GM23338 (cell line): Measurements from ENCODE around the gene CHSY1. TPM values are rescaled to one million over a fixed set of nuclear protein-coding genes. Genes with fewer than 3 reads are reported as not detected.

Source experiments
- ATAC-seq: fragments of 200-7000 bp; cut with Tn5 transposase; 3 replicates; pipeline ENCODE4 v1.9.1; 2020
- DNase-seq: peaks from one replicate; pipeline ENCODE4 v3.0.0-alpha.2; 2015; ENCODE audit warnings: low spot score
- H2AFZ ChIP-seq: fragments of 200-600 bp; sonication (generic); 2 replicates; pipeline ENCODE4 v1.8.0; 2016; ENCODE audit warnings: antibody characterized with exemption, mild to moderate bottlenecking, moderate library complexity
- H3F3A ChIP-seq: fragments of 200-600 bp; sonication (generic); replicated peaks from 2 replicates; pipeline ENCODE4 v1.8.0; 2017; ENCODE audit warnings: antibody characterized with exemption, mixed run types, low read depth
- H3K27ac ChIP-seq: fragments of 200-600 bp; sonication (generic); 2 replicates; pipeline ENCODE4 v1.6.1; 2016; ENCODE audit warnings: low read depth
- H3K27me3 ChIP-seq: fragments of 200-600 bp; sonication (generic); 2 replicates; pipeline ENCODE4 v1.8.0; 2016; ENCODE audit warnings: mild to moderate bottlenecking, mixed run types, moderate library complexity; ENCODE audit not compliant: insufficient read depth
- H3K36me3 ChIP-seq: fragments of 200-600 bp; sonication (generic); 2 replicates; pipeline ENCODE4 v1.8.0; 2016; ENCODE audit warnings: mild to moderate bottlenecking; ENCODE audit not compliant: insufficient read depth
- H3K4me1 ChIP-seq: fragments of 200-600 bp; sonication (generic); 2 replicates; pipeline ENCODE4 v1.8.0; 2016; ENCODE audit warnings: mild to moderate bottlenecking, moderate library complexity; ENCODE audit not compliant: insufficient read depth
- H3K4me2 ChIP-seq: fragments of 200-600 bp; sonication (generic); 2 replicates; pipeline ENCODE4 v1.7.1; 2017; ENCODE audit warnings: mixed run types
- H3K4me3 ChIP-seq: fragments of 200-600 bp; sonication (generic); 2 replicates; pipeline ENCODE4 v1.6.1; 2016; ENCODE audit warnings: mixed run types
- H3K79me2 ChIP-seq: fragments of 200-600 bp; sonication (generic); replicated peaks from 2 replicates; pipeline ENCODE4 v1.8.0; 2017; ENCODE audit warnings: mild to moderate bottlenecking; ENCODE audit not compliant: insufficient read depth
- H3K9me2 ChIP-seq: fragments of 200-600 bp; sonication (generic); 2 replicates; pipeline ENCODE4 v1.8.0; 2017; ENCODE audit not compliant: insufficient read depth
- H4K20me1 ChIP-seq: fragments of 200-600 bp; sonication (generic); replicated peaks from 2 replicates; pipeline ENCODE4 v1.8.0; 2017; ENCODE audit warnings: mild to moderate bottlenecking; ENCODE audit not compliant: insufficient read depth
- H3K27ac Mint-ChIP-seq: 2 replicates; pipeline ENCODE4 v1.8.0; 2020; ENCODE audit warnings: inconsistent platforms, mild to moderate bottlenecking, moderate library complexity, mixed read lengths
- H3K27me3 Mint-ChIP-seq: 3 replicates; pipeline ENCODE4 v1.8.0; 2022; ENCODE audit warnings: low read depth, mild to moderate bottlenecking, moderate library complexity, mixed read lengths, inconsistent platforms; ENCODE audit not compliant: insufficient read depth, poor library complexity
- H3K36me3 Mint-ChIP-seq: 3 replicates; pipeline ENCODE4 v1.8.0; 2021; ENCODE audit warnings: low read depth, mild to moderate bottlenecking, inconsistent platforms, moderate library complexity, mixed read lengths
- H3K4me1 Mint-ChIP-seq: 3 replicates; pipeline ENCODE4 v1.8.0; 2020; ENCODE audit warnings: mild to moderate bottlenecking, inconsistent platforms, mixed read lengths
- H3K4me3 Mint-ChIP-seq: 3 replicates; pipeline ENCODE4 v1.8.0; 2021; ENCODE audit warnings: moderate library complexity, mild to moderate bottlenecking, inconsistent platforms, mixed read lengths
- H3K9me3 Mint-ChIP-seq: 3 replicates; pipeline ENCODE4 v1.8.0; 2020; ENCODE audit warnings: moderate library complexity, mild to moderate bottlenecking, inconsistent platforms, mixed read lengths
- EZH2phosphoT487 ChIP-seq: fragments of 200-600 bp; sonication (generic); IDR thresholded peaks from one replicate; pipeline ENCODE4 v1.8.1; 2018; ENCODE audit warnings: antibody characterized with exemption; ENCODE audit not compliant: unreplicated experiment
- STAT1 ChIP-seq: IDR thresholded peaks from one replicate; pipeline ENCODE4 v1.6.1; 2016; ENCODE audit warnings: antibody characterized with exemption; ENCODE audit not compliant: unreplicated experiment
- ZNF462 ChIP-seq: fragments of 250-450 bp; sonication (Bioruptor Pico); IDR thresholded peaks from 2 replicates; pipeline ENCODE4 v1.5.0; 2020; ENCODE audit warnings: mild to moderate bottlenecking, moderate library complexity
- polyA plus RNA-seq: library from polyadenylated mRNA; unstranded; fragments of >200 nt; fragmentation: Nextera tagmentation; extraction: Ambion mirVana; gene quantifications from 2 replicates; pipeline ENCODE4 v1.2.1, GENCODE V29; 2016
- total RNA-seq: library from RNA; depleted of rRNA; stranded (reverse); fragments of >200 nt; shearing (Covaris generic); gene quantifications from 2 replicates; pipeline ENCODE4 v1.2.3, GENCODE V29; 2014

The CHSY1 gene
- total and polyA plus RNA-seq, 2 experiments from 2014 or later = 9.8 to 47.7 TPM

GRCh38 chr15:101183931-101184305 is 67.9 kb downstream of the CHSY1 start (continued):
- no peak for TF ChIP-seq ZNF462 (CRISPR knock-in tag)

- Histone ChIP-seq H3K4me1 (peaks cover 19% of the 10 kb centered on the region), H3K79me2 (peaks cover 85% of the 10 kb centered on the region), H3K4me3 (no peak overlapping the region), H2AFZ (no peak overlapping the region), H3K9me2 (no peaks in the 10 kb centered on the region), H3K4me2 (no peak overlapping the region), H4K20me1 (peaks cover 17% of the 10 kb centered on the region), H3K27ac (no peak overlapping the region), H3F3A (no peaks in the 10 kb centered on the region; the same call in 1 of the 2 replicates), H3K27me3 (no peaks in the 10 kb centered on the region), H3K36me3 (no peaks in the 10 kb centered on the region)
- ATAC-seq (no peak), DNase-seq (no peak)
- TF ChIP-seq EZH2phosphoT487 (no peak), STAT1 (no peak)
- Mint-ChIP-seq H3K4me3 (no peak overlapping the region), H3K36me3 (peaks cover 7% of the 10 kb centered on the region; the same call in 2 of the 3 replicates), H3K9me3 (no peaks in the 10 kb centered on the region; the same call in 2 of the 3 replicates), H3K27me3 (peaks cover 9% of the 10 kb centered on the region), H3K4me1 (peaks cover 43% of the 10 kb centered on the region), H3K27ac (no peak overlapping the region)
Observed at GRCh38 chr15:101183226-101183930, 68.5 kb downstream of the CHSY1 start.
